NCI-H1436 treated with DMSO at 0.1 percent for 48 hours (cell line): ENCODE results near the gene ST8SIA6.
"Not testable (repeated sequence)": the region's sequence is repeated elsewhere in the genome, so short reads cannot be mapped to it uniquely, and the experiment has no call there.

Source experiments
- DNase-seq: peaks from one replicate; lab custom pipeline; 2025; lab: John Stamatoyannopoulos, UW

The ST8SIA6 gene

DNA sequence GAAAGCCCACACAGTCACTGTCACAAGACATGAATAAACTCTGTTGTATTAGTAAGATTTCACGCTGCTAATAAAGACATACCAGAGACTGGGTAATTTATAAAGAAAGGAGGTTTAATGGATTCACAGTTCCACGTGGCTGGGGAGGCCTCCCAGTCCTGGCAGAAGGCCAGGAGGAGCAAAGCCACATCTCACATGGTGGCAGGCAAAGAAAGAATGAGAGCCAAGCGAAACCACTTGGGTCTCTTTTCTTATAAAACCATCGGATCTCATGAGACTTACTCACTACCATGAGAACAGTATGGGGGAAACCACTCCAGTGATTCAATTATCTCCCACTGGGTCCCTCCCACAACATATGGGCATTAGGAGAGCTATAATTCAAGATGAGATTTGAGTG, 110.2 kb downstream of the ST8SIA6 start:
- no peak for DNase-seq

- no peak for DNase-seq
Observed at GRCh38 chr10:17343118-17343517, 111.3 kb downstream of the ST8SIA6 start.

- DNase-seq = no peak
Observed at GRCh38 chr10:17340144-17340829, 114.1 kb downstream of the ST8SIA6 start.

DNA sequence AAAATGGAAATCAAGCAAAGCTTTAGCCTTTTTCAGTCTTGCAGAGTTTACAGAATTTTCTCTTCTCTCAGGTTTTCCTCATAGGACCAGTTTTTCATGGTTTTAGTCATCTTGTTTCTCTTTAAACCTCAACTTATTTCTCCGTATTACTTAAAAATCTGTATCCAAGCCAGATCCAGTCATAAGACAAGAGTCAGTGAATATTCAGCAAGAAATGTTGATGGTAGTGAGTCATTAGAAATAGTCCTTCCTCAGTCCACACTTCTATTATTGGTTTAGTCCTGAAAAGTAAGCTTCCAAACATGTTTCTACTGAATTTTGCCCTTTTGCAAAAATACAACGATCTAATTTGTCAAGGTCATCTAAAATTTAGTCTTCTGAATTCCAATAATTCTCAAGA, 119.3 kb downstream of the ST8SIA6 start:
- DNase-seq = no peak

GRCh38 chr10:17330501-17330900, 123.9 kb downstream of the ST8SIA6 start:
- DNase-seq = no peak

DNA sequence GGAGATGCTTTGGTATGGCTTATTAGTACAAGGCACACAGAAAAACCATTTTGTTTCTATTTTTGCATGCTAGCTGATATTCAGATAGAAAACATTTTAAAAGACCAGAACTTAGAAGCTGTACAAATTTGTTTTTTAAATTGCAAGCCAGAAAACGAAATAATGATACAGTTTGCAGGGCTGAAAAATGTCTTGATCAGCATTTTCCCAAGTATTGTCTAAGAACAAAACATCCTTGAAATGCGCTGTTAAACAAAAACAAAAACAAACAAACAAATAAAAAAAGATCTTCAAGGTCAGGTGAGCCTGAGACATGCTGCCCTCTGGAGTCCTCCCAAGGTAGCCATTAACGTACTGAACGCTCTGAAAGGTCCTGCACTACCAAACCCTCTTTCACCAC, 128.0 kb downstream of the ST8SIA6 start:
- no peak for DNase-seq

GRCh38 chr10:17321957-17322356, 132.4 kb downstream of the ST8SIA6 start:
- not testable (repeated sequence) for DNase-seq

DNA sequence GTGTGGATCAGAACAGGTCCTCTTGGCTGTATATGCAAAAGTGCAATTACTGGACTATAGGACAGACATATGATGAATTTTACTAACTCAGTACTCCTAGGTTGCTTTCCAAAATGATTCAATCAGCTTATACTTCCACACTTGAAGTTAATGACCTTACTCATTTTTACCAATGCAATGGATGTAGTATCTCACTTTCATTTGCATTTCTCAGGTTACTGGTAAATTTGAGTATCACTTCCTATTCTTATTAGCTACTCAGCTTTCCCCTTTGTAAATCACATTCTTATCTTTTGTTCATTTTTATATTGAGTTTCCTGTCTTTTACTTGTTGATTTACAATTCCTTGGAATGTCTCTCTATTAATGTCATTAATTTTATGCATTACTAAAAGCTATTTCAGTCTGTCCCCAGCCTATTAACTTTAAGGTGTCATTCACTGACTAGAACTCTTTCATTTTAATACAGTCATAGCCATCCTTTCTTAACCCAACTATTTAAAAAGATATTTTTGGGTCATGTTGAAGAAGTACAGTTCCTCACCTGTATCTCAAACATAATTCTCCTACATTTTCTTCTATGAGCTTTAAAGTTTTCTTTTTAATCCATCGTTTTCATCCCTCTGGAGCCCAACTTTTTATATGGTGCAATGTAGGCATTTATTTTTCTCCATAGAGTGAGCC, 137.8 kb downstream of the ST8SIA6 start:
- no peak for DNase-seq

GRCh38 chr10:17309435-17309834, 145.0 kb downstream of the ST8SIA6 start:
- no peak for DNase-seq

DNA sequence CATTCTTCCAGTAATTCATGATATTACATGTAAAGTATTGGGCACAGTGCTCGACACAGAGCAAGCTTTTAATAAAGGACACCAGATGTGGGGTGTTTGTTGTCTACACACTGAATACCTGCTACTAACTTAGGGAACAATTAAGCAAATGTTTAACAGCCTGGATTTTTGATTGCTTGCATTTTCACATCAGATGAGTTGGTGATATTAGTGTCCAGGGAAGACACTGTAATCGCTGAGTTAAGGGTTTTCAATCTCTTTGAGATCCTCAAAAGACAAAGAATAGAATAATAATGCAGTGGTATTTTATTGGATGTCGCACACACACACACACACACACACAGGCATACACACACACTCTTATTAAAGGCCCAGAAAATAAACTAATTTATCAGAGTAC, 147.3 kb downstream of the ST8SIA6 start:
- DNase-seq = no peak

DNA sequence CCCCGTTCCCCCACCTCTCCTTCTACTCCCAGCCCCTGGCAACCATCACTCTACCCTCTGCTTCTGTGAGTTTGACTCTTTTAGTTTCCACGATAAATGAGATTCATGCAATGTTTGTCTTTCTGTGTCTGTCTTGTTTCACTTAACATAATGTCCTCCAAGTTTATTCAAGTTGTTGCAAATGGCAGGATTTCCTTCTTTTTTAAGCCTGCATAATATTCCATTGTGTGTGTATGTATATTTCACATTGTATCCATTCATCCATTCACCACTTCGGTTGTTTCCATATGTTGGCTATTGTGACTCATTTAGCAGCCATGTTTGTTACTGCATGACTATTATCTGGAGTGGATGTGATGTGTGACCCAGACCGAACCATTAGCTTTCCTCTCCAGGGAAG, 162.0 kb downstream of the ST8SIA6 start:
- no peak for DNase-seq

DNA sequence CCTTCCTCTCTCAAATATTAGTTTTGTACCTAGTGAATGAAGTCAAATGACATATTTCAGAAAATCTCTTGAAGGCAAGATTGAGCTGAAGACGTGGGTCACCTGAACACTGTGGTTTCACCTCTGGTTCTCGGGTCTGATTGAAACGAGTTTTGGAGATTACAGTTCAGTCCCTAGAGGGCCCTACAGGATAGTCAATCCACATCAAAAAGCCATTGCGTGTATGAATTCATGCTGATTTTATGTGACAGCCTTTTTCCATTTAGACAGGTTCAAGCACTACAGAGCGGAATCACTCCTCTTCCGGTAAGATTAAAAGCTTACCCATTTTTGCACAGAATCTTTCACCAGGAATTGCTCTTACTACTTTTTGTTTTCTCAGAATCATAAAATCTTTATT, 164.2 kb downstream of the ST8SIA6 start:
- no peak for DNase-seq

DNA sequence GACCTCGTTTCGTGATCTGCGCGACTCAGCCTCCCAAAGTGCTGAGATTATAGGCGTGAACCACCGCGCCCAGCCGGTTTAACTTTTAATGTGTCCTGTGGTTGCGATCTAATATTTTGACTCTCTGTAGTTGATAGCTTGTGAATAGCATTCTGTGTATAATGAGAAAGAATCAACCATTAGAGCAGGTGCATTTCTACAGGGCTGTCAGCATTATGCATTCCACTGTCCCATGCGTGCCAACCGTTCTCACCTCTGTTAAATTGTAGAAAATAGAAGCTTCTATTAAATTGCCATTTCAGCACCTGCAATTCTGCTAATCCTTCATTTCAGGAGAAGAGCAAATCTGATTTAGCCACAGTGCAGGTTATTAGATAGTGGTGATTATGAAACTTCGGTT, 164.6 kb downstream of the ST8SIA6 start:
- DNase-seq = no peak

GRCh38 chr10:17286562-17287550, 167.5 kb downstream of the ST8SIA6 start:
- no peak for DNase-seq

- DNase-seq = no peak
Observed at GRCh38 chr10:17282311-17282710, 172.1 kb downstream of the ST8SIA6 start.

GRCh38 chr10:17278607-17279240, 175.7 kb downstream of the ST8SIA6 start:
- DNase-seq = no peak

GRCh38 chr10:17276756-17277424, 177.5 kb downstream of the ST8SIA6 start:
- DNase-seq = no peak

DNA sequence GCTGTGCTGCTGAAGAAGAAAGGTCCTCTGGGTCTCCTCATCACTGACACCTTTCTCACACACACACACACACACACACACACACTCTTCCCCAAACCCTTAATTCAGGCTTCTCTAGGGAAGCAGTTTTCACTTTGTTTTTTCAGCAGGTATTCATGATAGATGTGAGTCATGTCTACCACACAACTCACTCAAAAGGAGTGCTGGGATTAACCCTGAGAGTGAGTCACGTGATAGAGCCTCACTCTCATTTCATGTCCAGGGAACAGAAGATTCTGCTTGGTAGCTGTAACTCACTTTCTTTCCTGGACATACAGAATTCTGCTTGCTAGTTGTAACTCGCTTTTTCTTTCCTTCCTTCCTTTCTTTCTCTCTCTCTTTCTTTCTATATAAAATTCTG, 181.0 kb downstream of the ST8SIA6 start:
- DNase-seq = no peak

- DNase-seq = no peak
Observed at GRCh38 chr10:17272648-17273047, 181.7 kb downstream of the ST8SIA6 start.
